Stimulated activated CD4-positive, alpha-beta T cell treated with anti-CD3 and anti-CD28 coated beads, Interleukin-4, amount 100 ng/mL, for 48 hours (primary cell): ENCODE data around the gene STXBP5.

Source experiments
- DNase-seq, 2 donors: peaks; one replicate each; pipeline ENCODE4 v3.0.0-alpha.2; 2020; ENCODE audit warnings: low read depth in 2 of 2

Gene STXBP5

GRCh38 chr6:147381712-147382111 lies 177.5 kb downstream of the STXBP5 start:
- no peak for DNase-seq

- no peak for DNase-seq
These were observed 178.8 kb downstream of the STXBP5 start for GRCh38 chr6:147382945-147383554.

- no peak for DNase-seq
These were observed 179.8 kb downstream of the STXBP5 start for GRCh38 chr6:147384029-147384428.

DNA sequence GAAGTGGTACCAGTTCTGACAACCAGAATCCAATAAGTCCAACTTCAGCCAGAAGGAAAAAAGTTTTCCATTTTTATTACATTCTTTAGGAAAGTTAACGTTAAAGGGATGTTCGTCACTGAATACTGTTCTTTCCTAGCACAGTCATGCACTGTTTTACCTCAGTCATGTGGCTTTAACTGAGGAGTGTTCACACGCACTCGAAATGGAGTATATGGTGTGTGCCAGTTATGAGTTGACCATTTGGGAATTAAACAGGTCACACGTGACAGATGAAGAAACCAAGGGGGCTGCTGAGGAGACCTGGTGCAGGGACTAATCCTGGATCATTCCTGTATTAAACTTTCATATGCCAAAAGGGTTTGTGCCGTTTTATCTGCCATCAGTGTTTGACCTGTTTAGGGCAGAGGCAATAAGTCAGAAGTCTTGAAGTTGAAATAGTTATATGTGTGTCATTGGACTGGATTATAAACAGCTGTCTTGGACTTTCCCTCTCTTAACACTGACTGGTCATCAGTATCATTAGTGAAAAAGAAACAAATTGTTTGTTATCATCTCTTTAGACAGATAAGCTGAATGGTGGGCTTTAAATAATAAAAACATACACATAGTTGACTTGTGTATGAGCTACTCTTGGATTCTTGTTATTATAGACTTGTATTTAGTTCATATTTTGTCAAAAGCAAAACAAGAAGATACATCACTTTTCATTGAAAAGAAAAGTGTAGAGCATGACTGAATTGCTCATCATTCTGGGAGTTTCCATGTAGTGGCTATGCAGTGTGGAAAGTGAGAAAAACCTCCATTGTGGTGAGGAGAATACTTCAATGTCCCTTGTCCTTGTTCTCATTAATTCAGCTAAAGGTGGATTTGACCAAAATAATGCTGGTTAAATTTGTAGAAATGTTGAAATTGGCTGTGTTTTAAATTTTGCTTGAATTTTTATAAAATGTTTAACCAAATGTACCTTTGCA lies 180.8 kb downstream of the STXBP5 start:
- DNase-seq, result no peak

DNA sequence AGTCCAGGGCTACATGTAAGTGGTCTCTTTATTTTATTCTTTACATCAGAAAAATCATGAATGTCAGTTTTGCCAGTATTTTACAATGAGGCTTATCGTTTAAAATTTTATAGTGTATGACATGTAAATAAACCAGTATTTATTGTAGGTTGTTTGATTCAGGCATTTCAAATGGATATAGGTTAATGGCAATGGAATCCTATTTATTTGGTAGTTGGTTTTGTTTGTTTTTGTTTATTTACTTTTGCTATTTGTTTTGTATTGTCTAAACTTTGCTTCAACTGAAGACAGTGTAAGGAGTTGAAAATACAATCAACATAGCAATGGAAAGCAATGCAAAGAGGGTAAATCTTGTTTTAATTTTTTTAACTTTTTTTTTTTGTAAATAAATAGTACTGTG lies 185.2 kb downstream of the STXBP5 start:
- DNase-seq, result no peak

GRCh38 chr6:147390909-147391536 lies 186.8 kb downstream of the STXBP5 start:
- DNase-seq, result no peak

- no peak for DNase-seq
These were observed 188.9 kb downstream of the STXBP5 start for GRCh38 chr6:147392917-147393625.

- no peak for DNase-seq
These were observed 190.9 kb downstream of the STXBP5 start for GRCh38 chr6:147395158-147395557.

- DNase-seq, result no peak
These were observed 193.1 kb downstream of the STXBP5 start for GRCh38 chr6:147397306-147397705.

GRCh38 chr6:147400968-147401367 lies 196.8 kb downstream of the STXBP5 start:
- no peak for DNase-seq

DNA sequence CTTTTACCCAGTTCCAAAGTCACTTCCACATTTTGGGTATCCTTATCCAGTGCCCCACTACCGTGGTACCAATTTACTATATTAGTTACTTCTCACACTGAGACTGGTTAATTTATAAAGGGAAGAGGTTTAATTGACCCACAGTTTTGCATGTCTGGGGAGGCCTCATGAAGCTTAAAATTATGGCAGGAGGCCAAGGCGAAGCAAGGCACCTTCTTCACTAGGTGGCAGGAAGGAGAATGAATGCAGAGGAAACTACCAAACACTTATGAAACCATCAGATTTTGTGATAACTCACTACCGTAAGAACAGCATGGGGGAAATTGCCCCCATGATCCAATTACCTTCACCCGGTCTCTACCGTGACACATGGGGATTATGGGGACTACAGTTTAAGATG lies 197.6 kb downstream of the STXBP5 start:
- no peak for DNase-seq

DNA sequence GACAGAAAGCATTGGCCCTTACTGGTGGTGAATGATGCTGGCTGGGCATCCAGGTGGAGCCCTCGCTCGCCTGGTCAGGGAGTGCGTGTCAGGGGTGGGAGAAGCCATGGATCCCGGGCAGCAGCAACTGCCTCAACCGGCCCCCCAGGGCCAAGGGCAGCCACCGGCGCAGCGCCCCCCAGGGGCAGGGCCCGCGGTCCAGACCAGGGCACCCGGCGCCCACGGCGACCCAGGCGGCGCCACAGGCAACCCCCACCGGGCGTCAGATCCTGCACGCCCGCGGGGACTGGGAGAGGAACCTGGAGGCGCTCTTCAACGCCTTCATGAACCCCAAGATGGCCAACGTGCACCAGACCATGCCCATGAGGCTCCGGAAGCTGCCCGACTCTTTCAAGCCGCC lies 202.6 kb downstream of the STXBP5 start:
- no peak for DNase-seq

GRCh38 chr6:147407571-147407970 lies 203.4 kb downstream of the STXBP5 start:
- no peak for DNase-seq

DNA sequence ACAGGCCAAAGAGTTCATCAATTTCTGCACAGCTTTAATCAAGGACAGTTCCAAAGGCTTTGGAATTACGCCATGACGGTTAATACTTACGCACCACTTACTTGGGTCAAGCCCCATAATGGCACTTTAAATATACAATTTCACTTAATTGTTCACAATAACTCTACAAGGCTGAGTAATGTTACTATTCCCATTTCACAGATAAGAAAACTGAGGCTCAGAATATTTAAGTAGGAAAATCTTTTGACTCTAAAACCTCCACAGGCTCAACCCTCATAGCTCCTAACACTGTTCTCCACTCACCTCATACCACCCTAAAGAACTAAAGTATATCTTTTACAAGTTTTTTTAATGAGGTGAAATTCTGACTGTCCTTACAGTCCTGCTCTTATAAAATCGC lies 212.4 kb downstream of the STXBP5 start:
- DNase-seq, result no peak

DNA sequence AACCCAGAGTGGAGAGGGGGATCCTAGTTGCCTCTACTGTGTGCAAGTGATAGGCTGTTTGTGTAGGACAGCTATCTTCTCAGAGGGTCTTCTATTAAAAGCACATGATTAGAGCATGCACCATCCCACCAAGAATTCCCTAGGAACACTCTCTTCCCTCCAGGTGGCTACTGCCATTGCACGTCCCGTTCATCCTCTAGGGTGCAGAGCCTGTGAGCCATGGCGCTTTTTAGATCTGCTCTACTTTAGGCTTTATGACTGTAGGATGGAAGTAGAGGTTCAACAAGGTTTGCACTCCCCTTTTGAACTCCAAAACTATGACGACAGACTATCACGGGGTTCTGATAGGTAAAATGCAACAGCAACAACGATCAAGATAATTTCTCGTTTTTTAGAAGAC lies 213.7 kb downstream of the STXBP5 start:
- no peak for DNase-seq

GRCh38 chr6:147418523-147418922 lies 214.3 kb downstream of the STXBP5 start:
- no peak for DNase-seq

DNA sequence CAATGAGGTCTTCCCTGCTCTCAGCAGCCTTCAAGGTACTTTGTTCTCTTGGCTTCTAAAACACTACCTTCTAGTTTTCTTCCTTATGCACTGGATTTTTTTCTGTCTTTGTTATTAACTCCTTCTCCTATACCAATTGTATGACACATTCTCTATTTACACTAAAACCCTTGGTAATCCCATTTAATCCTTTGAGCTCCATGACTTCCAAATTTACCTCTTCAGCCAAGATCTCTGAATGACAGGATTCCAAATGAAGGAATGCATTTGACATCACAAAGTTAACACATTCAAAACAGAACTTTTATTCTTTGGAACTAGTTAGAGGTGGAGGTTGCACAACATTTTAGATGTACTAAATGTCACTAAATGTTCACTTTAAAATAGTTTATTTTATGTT lies 217.7 kb downstream of the STXBP5 start:
- DNase-seq, result no peak

DNA sequence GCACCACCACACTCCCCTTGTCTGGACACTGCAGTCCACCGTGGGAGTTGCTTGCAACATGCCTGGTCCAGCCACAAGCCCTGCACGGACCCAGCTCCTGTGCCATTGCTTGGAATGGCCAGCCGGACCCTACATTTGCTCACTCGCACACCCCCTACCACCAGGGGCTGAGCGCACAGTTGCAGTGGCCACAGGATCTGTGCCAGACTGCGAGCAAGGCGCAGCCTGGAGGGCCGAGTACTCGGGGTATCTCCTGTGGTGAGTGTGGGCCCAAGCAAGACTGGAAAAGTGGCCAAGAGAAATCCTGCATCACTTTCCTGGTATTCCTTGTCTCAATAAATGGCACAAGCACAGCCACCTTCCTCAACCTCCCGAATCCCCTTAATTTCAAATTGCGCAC lies 218.9 kb downstream of the STXBP5 start:
- DNase-seq, result no peak

DNA sequence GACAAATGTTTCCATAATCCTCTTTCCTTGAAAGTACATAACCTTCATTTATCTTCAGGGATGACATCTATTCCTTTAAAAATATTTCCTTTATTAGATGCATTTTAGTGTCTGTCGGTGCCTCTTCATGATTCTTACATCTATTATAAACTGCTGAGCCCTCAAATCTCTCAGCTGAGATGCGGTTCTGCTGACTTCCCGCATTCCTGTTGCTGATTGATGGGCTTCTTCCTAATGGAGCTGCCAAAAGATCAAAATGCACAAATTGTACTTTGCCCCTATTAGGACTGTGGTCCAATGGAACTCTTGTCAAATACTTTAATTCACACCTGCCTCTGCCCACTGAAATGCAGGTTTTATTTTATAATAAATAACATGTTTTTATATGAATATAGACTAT lies 225.6 kb downstream of the STXBP5 start:
- DNase-seq, result no peak

- DNase-seq, result no peak
These were observed 226.6 kb downstream of the STXBP5 start for GRCh38 chr6:147430811-147431210.

- no peak for DNase-seq
These were observed 229.9 kb downstream of the STXBP5 start for GRCh38 chr6:147434076-147434475.

DNA sequence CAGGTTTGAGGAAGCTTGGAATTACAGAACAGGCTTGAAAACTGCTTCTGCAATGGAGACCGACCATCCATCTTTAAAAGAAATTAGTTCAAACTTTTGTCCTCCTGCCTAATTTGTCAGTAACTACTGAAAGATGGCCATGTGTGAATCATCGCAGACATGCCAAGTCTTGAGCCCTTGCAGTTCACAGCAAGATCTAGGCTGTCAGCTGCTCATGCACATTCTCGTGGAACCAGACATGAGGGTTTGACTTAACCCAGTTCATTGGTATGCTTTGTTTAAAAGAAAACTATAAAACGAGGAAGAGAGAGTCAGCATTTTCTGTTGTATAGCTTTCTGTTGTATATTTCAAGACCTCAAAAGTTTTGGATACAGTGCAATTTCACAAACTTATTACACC lies 230.3 kb downstream of the STXBP5 start:
- DNase-seq, result no peak
